SK-N-SH (cell line): ENCODE data around the gene NEK7. TPM values are rescaled to one million over a fixed set of nuclear protein-coding genes. Genes with fewer than 3 reads are reported as not detected.
"Not testable (repeated sequence)": the region's sequence is repeated elsewhere in the genome, so short reads cannot be mapped to it uniquely, and the experiment has no call there.

Experiments used
- CTCF ChIA-PET: fragments of 300-600, 350-600 bp; formaldehyde crosslinking; extraction: SDS; loops from one replicate; lab custom pipeline; 2021; lab: Yijun Ruan, JAX
- POLR2A ChIA-PET: fragments of 350-600 bp; sonication (Branson Sonifier 250); formaldehyde crosslinking; extraction: SDS; loops from one replicate; lab custom pipeline; 2020; ENCODE audit warnings: antibody characterized with exemption, inconsistent platforms; lab: Yijun Ruan, JAX
- DNase-seq: peaks from one replicate; pipeline ENCODE4 v3.0.0; 2012
- H2AFZ ChIP-seq: fragments of 200-600 bp; sonication (generic); 2 replicates; pipeline ENCODE4 v1.8.1; 2016; ENCODE audit warnings: antibody characterized with exemption, mild to moderate bottlenecking, low read depth
- H3F3A ChIP-seq: fragments of 200-600 bp; sonication (generic); replicated peaks from 2 replicates; pipeline ENCODE3; 2016; ENCODE audit warnings: antibody characterized with exemption, mild to moderate bottlenecking; ENCODE audit not compliant: insufficient read depth
- H3K27ac ChIP-seq, 2 experiments: fragments of 200-500 bp in 1 of 2; fragments of 200-600 bp in 1 of 2; sonication (Bioruptor generic) in 1 of 2; sonication (generic), shearing (Covaris generic) in 1 of 2; 2 replicates each; pipeline versions ENCODE4 v1.5.1 to v1.6.1; 2014 to 2016; ENCODE audit warnings: low read depth in 2 of 2, inconsistent platforms in 1 of 2, low read length in 1 of 2, mild to moderate bottlenecking in 1 of 2, mixed read lengths in 1 of 2
- H3K27me3 ChIP-seq: fragments of 200-600 bp; sonication (generic), shearing (Covaris generic); 2 replicates; pipeline ENCODE4 v1.6.1; 2016; ENCODE audit warnings: mixed run types; ENCODE audit not compliant: insufficient read depth
- H3K36me3 ChIP-seq, 2 experiments: fragments of 200-500 bp in 1 of 2; fragments of 200-600 bp in 1 of 2; sonication (Bioruptor generic) in 1 of 2; sonication (generic) in 1 of 2; replicated peaks in 1 of 2; 2 replicates each; pipeline versions ENCODE3 to v1.5.1; 2014 to 2016; ENCODE audit warnings: low read length in 1 of 2, mild to moderate bottlenecking in 1 of 2; ENCODE audit not compliant: insufficient read depth in 2 of 2, control insufficient read depth in 1 of 2
- H3K4me1 ChIP-seq, 2 experiments: fragments of 200-500 bp in 1 of 2; fragments of 200-600 bp in 1 of 2; sonication (Bioruptor generic) in 1 of 2; sonication (generic), shearing (Covaris generic) in 1 of 2; 2 replicates each; pipeline versions ENCODE4 v1.5.1 to v1.6.1; 2014 to 2016; ENCODE audit warnings: low read depth in 1 of 2, low read length in 1 of 2, mixed run types in 1 of 2; ENCODE audit not compliant: insufficient read depth in 2 of 2, control insufficient read depth in 1 of 2
- H3K4me2 ChIP-seq: fragments of 200-600 bp; sonication (generic), shearing (Covaris generic); 2 replicates; pipeline ENCODE4 v1.6.1; 2017; ENCODE audit warnings: mixed run types
- H3K4me3 ChIP-seq, 2 experiments: fragments of 200-500 bp in 1 of 2; fragments of 200-600 bp in 1 of 2; sonication (Bioruptor generic) in 1 of 2; sonication (generic), shearing (Covaris generic) in 1 of 2; 2 replicates each; pipeline versions ENCODE4 v1.5.1 to v1.8.1; 2014 to 2016; ENCODE audit warnings: low read depth in 2 of 2, inconsistent platforms in 1 of 2, low read length in 1 of 2, mild to moderate bottlenecking in 1 of 2, mixed read lengths in 1 of 2, moderate library complexity in 1 of 2
- H3K79me2 ChIP-seq: fragments of 200-600 bp; sonication (generic); 2 replicates; pipeline ENCODE4 v1.8.1; 2017; ENCODE audit warnings: mild to moderate bottlenecking; ENCODE audit not compliant: insufficient read depth
- H3K9ac ChIP-seq: fragments of 200-600 bp; sonication (generic); 2 replicates; pipeline ENCODE4 v1.6.1; 2017; ENCODE audit warnings: mixed run types
- H3K9me2 ChIP-seq: fragments of 200-600 bp; sonication (generic); 2 replicates; pipeline ENCODE4 v1.6.1; 2017; ENCODE audit warnings: mixed run types
- H3K9me3 ChIP-seq: fragments of 200-600 bp; sonication (generic); 2 replicates; pipeline ENCODE4 v1.6.1; 2017; ENCODE audit warnings: mixed run types, mild to moderate bottlenecking, moderate library complexity
- H4K20me1 ChIP-seq: fragments of 200-600 bp; sonication (generic); 2 replicates; pipeline ENCODE4 v1.6.1; 2017; ENCODE audit warnings: mild to moderate bottlenecking, mixed run types; ENCODE audit not compliant: insufficient read depth
- CHD2 ChIP-seq: fragments of 150-350 bp; IDR thresholded peaks from 2 replicates; pipeline ENCODE4 v1.6.1; 2018; ENCODE audit warnings: low read length; ENCODE audit not compliant: partially characterized antibody
- ELF1 ChIP-seq: IDR thresholded peaks from 2 replicates; pipeline ENCODE4 v1.4.0; 2012
- EZH2phosphoT487 ChIP-seq: fragments of 200-600 bp; sonication (generic); IDR thresholded peaks from 2 replicates; pipeline ENCODE4 v1.6.1; 2017; ENCODE audit warnings: low read depth, mixed run types, mild to moderate bottlenecking, antibody characterized with exemption, moderate library complexity, borderline replicate concordance
- GABPA ChIP-seq: IDR thresholded peaks from 2 replicates; pipeline ENCODE4 v1.4.0; 2012; ENCODE audit warnings: low read depth, mild to moderate bottlenecking
- GATA2 ChIP-seq: sonication (generic); formaldehyde crosslinking; IDR thresholded peaks from 2 replicates; pipeline ENCODE4 v1.5.0; 2020; ENCODE audit warnings: mild to moderate bottlenecking, missing genetic modification reagents
- JUND ChIP-seq: IDR thresholded peaks from 2 replicates; pipeline ENCODE4 v1.4.0; 2012
- MEF2A ChIP-seq: IDR thresholded peaks from 2 replicates; pipeline ENCODE4 v1.4.0; 2012; ENCODE audit warnings: low read depth, borderline replicate concordance
- MXI1 ChIP-seq: IDR thresholded peaks from 2 replicates; pipeline ENCODE4 v1.6.1; 2012; ENCODE audit warnings: mild to moderate bottlenecking, low read depth, low read length, improper control_type of control experiment
- NFIC ChIP-seq: IDR thresholded peaks from 2 replicates; pipeline ENCODE4 v1.4.0; 2012; ENCODE audit warnings: borderline replicate concordance
- NRF1 ChIP-seq: IDR thresholded peaks from 2 replicates; pipeline ENCODE4 v1.6.1; 2012; ENCODE audit warnings: low read depth, mild to moderate bottlenecking, low read length
- POLR2AphosphoS5 ChIP-seq: IDR thresholded peaks from 2 replicates; pipeline ENCODE4 v1.6.1; 2012; ENCODE audit warnings: low read depth, low read length
- RAD21 ChIP-seq: IDR thresholded peaks from 2 replicates; pipeline ENCODE4 v1.6.1; 2012; ENCODE audit warnings: mild to moderate bottlenecking, low read length
- RCOR1 ChIP-seq: fragments of 150-350 bp; IDR thresholded peaks from 2 replicates; pipeline ENCODE4 v1.6.1; 2017; ENCODE audit warnings: antibody characterized with exemption, low read length
- RFX5 ChIP-seq: IDR thresholded peaks from 2 replicates; pipeline ENCODE4 v1.6.1; 2012; ENCODE audit warnings: mild to moderate bottlenecking, improper control_type of control experiment, low read length
- SIN3A ChIP-seq: IDR thresholded peaks from 2 replicates; pipeline ENCODE4 v1.6.1; 2012; ENCODE audit warnings: low read depth, mild to moderate bottlenecking, low read length, moderate library complexity, borderline replicate concordance
- TCF12 ChIP-seq: IDR thresholded peaks from 2 replicates; pipeline ENCODE4 v1.4.0; 2012
- WGBS: methylation state at CpG from one replicate; pipeline ENCODE4 v1.1.6; 2017; ENCODE audit warnings: low lambda C conversion rate; 5-methylcytosine and 5-hydroxymethylcytosine counted together
- polyA plus RNA-seq, 3 experiments: library from polyadenylated mRNA; depleted of rRNA; stranded (reverse); fragments of >200 nt; gene quantifications; 2 replicates each; pipeline ENCODE4 v1.2.3, GENCODE V29; 2012
- TF ChIP-seq, protein P1 (sequence below): IDR thresholded peaks from 2 replicates; pipeline ENCODE4 v1.4.0; 2012; ENCODE audit warnings: low read depth, borderline replicate concordance
- TF ChIP-seq, protein P2 (sequence below): fragments of 200-600 bp; sonication (generic); IDR thresholded peaks from 2 replicates; pipeline ENCODE4 v1.6.1; 2017; ENCODE audit warnings: antibody characterized with exemption, mild to moderate bottlenecking, moderate library complexity
- TF ChIP-seq, protein P3 (sequence below): fragments of 150-350 bp; IDR thresholded peaks from 2 replicates; pipeline ENCODE4 v1.6.1; 2016; ENCODE audit warnings: mild to moderate bottlenecking, low read depth, low read length

NEK7 gene
- polyA plus RNA-seq, 1 of the 3 experiments (the other 2 are of a cell fraction) = 85.8 TPM

DNA sequence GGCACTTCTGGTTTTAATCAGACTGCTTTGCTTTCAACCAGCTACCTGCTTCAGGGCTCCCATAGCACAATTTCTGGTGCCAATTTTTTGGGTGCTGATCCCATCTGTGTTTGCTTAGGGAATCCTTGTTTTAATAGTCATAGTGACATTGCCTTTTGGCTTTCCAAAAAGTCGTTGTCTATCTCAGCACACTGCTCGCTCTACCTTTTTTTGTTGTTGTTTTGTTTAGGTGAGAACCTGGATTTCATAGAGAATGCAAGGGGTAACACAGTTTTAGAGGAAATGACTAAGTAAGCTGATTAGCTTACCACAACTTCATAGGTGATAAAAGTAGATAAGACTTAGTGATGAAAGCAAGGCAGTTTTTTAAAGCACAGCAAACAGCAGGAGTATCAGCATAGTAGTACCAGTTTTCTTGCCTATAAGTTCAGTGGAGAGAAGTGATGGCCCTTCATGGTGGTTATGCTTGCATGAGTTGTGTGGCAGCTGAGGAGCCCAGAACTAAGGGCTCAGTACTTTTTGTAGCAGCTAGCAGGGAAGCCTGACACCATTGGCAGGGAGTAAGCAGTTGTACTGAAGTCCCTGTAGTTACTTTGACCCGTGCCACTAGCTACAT, 31.3 kb downstream of the NEK7 start (continued):
- no peak for TF ChIP-seq EZH2phosphoT487
- no peak for TF ChIP-seq NRF1
- TF ChIP-seq RAD21 = no peak
- no peak for TF ChIP-seq GATA2 (CRISPR knock-in tag)
- TF ChIP-seq SIN3A = no peak
- no peak for TF ChIP-seq CHD2

- Histone ChIP-seq H3F3A (peaks cover 26% of the 10 kb centered on the region), H3K27ac (peak overlapping the region; percentile 11 to 29; a peak in 3 of 4 replicates), H3K36me3 (peaks cover 5 to 13% of the 10 kb centered on the region in 2 experiments), H3K4me1 (peaks cover 18 to 30% of the 10 kb centered on the region in 2 experiments; a peak in 3 of 4 replicates), H2AFZ (no peak overlapping the region), H3K79me2 (peaks cover 100% of the 10 kb centered on the region), H3K4me3 (no peak overlapping the region), H3K9me3 (no peaks in the 10 kb centered on the region), H4K20me1 (peaks cover 97% of the 10 kb centered on the region), H3K9ac (no peak overlapping the region), H3K4me2 (no peak overlapping the region), H3K27me3 (no peaks in the 10 kb centered on the region), H3K9me2 (no peaks in the 10 kb centered on the region)
- WGBS = 96% methylated on average over 2 of the region's 2 CpGs
- no peak for DNase-seq
- TF ChIP-seq CHD2 = no peak
- no peak for TF ChIP-seq TCF12
- no peak for TF ChIP-seq GABPA
- TF ChIP-seq MXI1 = no peak
- no peak for TF ChIP-seq GATA2 (CRISPR knock-in tag)
- TF ChIP-seq NFIC = no peak
- no peak for TF ChIP-seq POLR2AphosphoS5
- TF ChIP-seq ELF1 = no peak
- TF ChIP-seq, protein P1, sequence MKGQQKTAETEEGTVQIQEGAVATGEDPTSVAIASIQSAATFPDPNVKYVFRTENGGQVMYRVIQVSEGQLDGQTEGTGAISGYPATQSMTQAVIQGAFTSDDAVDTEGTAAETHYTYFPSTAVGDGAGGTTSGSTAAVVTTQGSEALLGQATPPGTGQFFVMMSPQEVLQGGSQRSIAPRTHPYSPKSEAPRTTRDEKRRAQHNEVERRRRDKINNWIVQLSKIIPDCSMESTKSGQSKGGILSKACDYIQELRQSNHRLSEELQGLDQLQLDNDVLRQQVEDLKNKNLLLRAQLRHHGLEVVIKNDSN = no peak
- no peak for TF ChIP-seq RAD21
- no peak for TF ChIP-seq SIN3A
- TF ChIP-seq, protein P2, sequence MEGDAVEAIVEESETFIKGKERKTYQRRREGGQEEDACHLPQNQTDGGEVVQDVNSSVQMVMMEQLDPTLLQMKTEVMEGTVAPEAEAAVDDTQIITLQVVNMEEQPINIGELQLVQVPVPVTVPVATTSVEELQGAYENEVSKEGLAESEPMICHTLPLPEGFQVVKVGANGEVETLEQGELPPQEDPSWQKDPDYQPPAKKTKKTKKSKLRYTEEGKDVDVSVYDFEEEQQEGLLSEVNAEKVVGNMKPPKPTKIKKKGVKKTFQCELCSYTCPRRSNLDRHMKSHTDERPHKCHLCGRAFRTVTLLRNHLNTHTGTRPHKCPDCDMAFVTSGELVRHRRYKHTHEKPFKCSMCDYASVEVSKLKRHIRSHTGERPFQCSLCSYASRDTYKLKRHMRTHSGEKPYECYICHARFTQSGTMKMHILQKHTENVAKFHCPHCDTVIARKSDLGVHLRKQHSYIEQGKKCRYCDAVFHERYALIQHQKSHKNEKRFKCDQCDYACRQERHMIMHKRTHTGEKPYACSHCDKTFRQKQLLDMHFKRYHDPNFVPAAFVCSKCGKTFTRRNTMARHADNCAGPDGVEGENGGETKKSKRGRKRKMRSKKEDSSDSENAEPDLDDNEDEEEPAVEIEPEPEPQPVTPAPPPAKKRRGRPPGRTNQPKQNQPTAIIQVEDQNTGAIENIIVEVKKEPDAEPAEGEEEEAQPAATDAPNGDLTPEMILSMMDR = no peak
- TF ChIP-seq, protein P3, sequence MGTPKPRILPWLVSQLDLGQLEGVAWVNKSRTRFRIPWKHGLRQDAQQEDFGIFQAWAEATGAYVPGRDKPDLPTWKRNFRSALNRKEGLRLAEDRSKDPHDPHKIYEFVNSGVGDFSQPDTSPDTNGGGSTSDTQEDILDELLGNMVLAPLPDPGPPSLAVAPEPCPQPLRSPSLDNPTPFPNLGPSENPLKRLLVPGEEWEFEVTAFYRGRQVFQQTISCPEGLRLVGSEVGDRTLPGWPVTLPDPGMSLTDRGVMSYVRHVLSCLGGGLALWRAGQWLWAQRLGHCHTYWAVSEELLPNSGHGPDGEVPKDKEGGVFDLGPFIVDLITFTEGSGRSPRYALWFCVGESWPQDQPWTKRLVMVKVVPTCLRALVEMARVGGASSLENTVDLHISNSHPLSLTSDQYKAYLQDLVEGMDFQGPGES = no peak
- no peak for TF ChIP-seq JUND
- TF ChIP-seq RCOR1 = no peak
- no peak for TF ChIP-seq MEF2A
- no peak for TF ChIP-seq NRF1
- no peak for TF ChIP-seq EZH2phosphoT487
- no peak for TF ChIP-seq RFX5
- CTCF ChIA-PET = interaction anchor here (1.1 kb wide), 1 partner anchor 18 kb away, joined by 3 read pairs; no protein-coding TSS in a partner anchor
- POLR2A ChIA-PET = no interaction called here
Observed at GRCh38 chr1:198191117-198191516, 34.3 kb downstream of the NEK7 start.

DNA sequence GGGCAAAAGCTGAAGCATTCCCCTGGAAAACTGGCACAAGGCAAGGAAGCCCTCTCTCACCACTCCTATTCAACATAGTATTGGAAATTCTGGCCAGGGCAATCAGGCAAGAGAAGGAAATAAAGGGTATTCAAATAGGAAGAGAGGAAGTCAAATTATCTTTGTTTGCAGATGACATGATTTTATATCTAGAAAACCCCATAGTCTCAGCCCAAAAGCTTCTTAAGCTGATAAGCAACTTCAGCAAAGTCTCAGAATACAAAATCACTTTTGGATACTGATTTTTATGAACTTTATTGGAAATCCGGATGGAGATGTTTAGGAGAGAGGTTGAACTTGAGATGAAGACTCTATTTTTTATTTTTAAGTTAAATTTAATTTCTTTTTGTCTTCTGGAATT, 37.1 kb downstream of the NEK7 start:
- H3K9me3 ChIP-seq, H3K4me2 ChIP-seq, H3K27ac ChIP-seq, H3K4me3 ChIP-seq, POLR2A ChIA-PET, H2AFZ ChIP-seq, H3K9me2 ChIP-seq, H3K9ac ChIP-seq, H3K27me3 ChIP-seq, DNase-seq: not testable (repeated sequence)
- CTCF ChIA-PET = interaction anchor here (0.6 kb wide), 1 partner anchor 639 kb away, joined by 3 read pairs; no protein-coding TSS in a partner anchor
- peaks cover 0 to 13% of the 10 kb centered on the region in 2 experiments for H3K36me3 ChIP-seq
- H4K20me1 ChIP-seq = peaks cover 97% of the 10 kb centered on the region
- WGBS = 92% methylated on average over 1 of the region's 1 CpG
- peaks cover 28% of the 10 kb centered on the region for H3F3A ChIP-seq
- H3K4me1 ChIP-seq = peaks cover 15 to 22% of the 10 kb centered on the region in 2 experiments; a peak in 3 of 4 replicates
- H3K79me2 ChIP-seq = peaks cover 100% of the 10 kb centered on the region
